GM21423 (cell line): Measurements from ENCODE around the gene LIPF.
"Not testable (repeated sequence)": the region's sequence is repeated elsewhere in the genome, so short reads cannot be mapped to it uniquely, and the experiment has no call there.

Experiments
- ATAC-seq: cut with Tn5 transposase; IDR thresholded peaks from one replicate; pipeline ENCODE4 v1.9.1; 2021; ENCODE audit warnings: mild to moderate bottlenecking, moderate library complexity; ENCODE audit not compliant: unreplicated experiment

Gene LIPF

GRCh38 chr10:88672041-88672440, 7.8 kb downstream of the LIPF start:
- no peak for ATAC-seq

GRCh38 chr10:88676283-88677060, 12.2 kb downstream of the LIPF start:
- ATAC-seq: no peak

- ATAC-seq: no peak
Measured at GRCh38 chr10:88680958-88681357, 16.7 kb downstream of the LIPF start.

GRCh38 chr10:88682491-88682890, 18.2 kb downstream of the LIPF start:
- no peak for ATAC-seq

- ATAC-seq: no peak
Measured at GRCh38 chr10:88687853-88688467, 23.7 kb downstream of the LIPF start.

- ATAC-seq: no peak
Measured at GRCh38 chr10:88689366-88689765, 25.1 kb downstream of the LIPF start.

- no peak for ATAC-seq
Measured at GRCh38 chr10:88693392-88694020, 29.3 kb downstream of the LIPF start.

- ATAC-seq: no peak
Measured at GRCh38 chr10:88702848-88703597, 38.8 kb downstream of the LIPF start.

- ATAC-seq: no peak
Measured at GRCh38 chr10:88705958-88706357, 41.7 kb downstream of the LIPF start, which contains the start of gene LIPK. Gene LIPK, plus strand, starts transcription at chr10:88706249. Its CDS starts 18,295 bp downstream, at chr10:88724544.

GRCh38 chr10:88707429-88708155, 43.4 kb downstream of the LIPF start:
- no peak for ATAC-seq

GRCh38 chr10:88709361-88709760, 45.1 kb downstream of the LIPF start:
- ATAC-seq: not testable (repeated sequence)

GRCh38 chr10:88715517-88715916, 51.3 kb downstream of the LIPF start:
- no peak for ATAC-seq

GRCh38 chr10:88721392-88721791, 57.1 kb downstream of the LIPF start:
- ATAC-seq: no peak

- no peak for ATAC-seq
Measured at GRCh38 chr10:88725798-88726197, 61.6 kb downstream of the LIPF start.

- no peak for ATAC-seq
Measured at GRCh38 chr10:88728107-88728763, 64.0 kb downstream of the LIPF start.
